SHP77 treated with DMSO at 0.1 percent for 48 hours (cell line): ENCODE results near the gene PTPRF.

Source experiments
- DNase-seq: peaks from one replicate; lab custom pipeline; 2025; lab: John Stamatoyannopoulos, UW

Gene PTPRF

GRCh38 chr1:43608827-43609226 is 78.1 kb downstream of the PTPRF start:
- DNase-seq = no peak

- no peak for DNase-seq
These were observed 79.7 kb downstream of the PTPRF start for GRCh38 chr1:43610339-43610738.

- DNase-seq = no peak
These were observed 81.3 kb downstream of the PTPRF start for GRCh38 chr1:43611950-43612349.

- no peak for DNase-seq
These were observed 81.7 kb downstream of the PTPRF start for GRCh38 chr1:43612406-43612805.

GRCh38 chr1:43613075-43613942 is 82.6 kb downstream of the PTPRF start:
- no peak for DNase-seq

GRCh38 chr1:43614211-43614610 is 83.5 kb downstream of the PTPRF start:
- no peak for DNase-seq

GRCh38 chr1:43614891-43615290 is 84.2 kb downstream of the PTPRF start:
- DNase-seq = no peak

GRCh38 chr1:43616383-43616782 is 85.7 kb downstream of the PTPRF start:
- no peak for DNase-seq

- DNase-seq = no peak
These were observed 86.3 kb downstream of the PTPRF start for GRCh38 chr1:43617011-43617410.

- DNase-seq = no peak
These were observed 87.0 kb downstream of the PTPRF start for GRCh38 chr1:43617668-43618067.

GRCh38 chr1:43618521-43619313 is 88.0 kb downstream of the PTPRF start:
- DNase-seq = no peak

GRCh38 chr1:43619314-43619790 is 88.7 kb downstream of the PTPRF start:
- DNase-seq = no peak

- no peak for DNase-seq
These were observed 89.6 kb downstream of the PTPRF start for GRCh38 chr1:43619996-43620920.

GRCh38 chr1:43620956-43621355 is 90.3 kb downstream of the PTPRF start:
- DNase-seq = no peak

- DNase-seq = no peak
These were observed 90.7 kb downstream of the PTPRF start for GRCh38 chr1:43621386-43621785.

GRCh38 chr1:43621861-43622260 is 91.2 kb downstream of the PTPRF start:
- no peak for DNase-seq

- DNase-seq = no peak
These were observed 91.8 kb downstream of the PTPRF start for GRCh38 chr1:43622471-43622870.

- DNase-seq = no peak
These were observed 92.5 kb downstream of the PTPRF start for GRCh38 chr1:43622901-43623780.

- DNase-seq = no peak
These were observed 94.5 kb downstream of the PTPRF start for GRCh38 chr1:43625063-43625780.

GRCh38 chr1:43632135-43632670 is 101.5 kb downstream of the PTPRF start:
- no peak for DNase-seq
